NCI-H510A (cell line): Measurements from ENCODE around the gene ANKRD31.
"Not testable (repeated sequence)": the region's sequence is repeated elsewhere in the genome, so short reads cannot be mapped to it uniquely, and the experiment has no call there.

Experiments used
- DNase-seq: peaks from one replicate; lab custom pipeline; 2025; lab: John Stamatoyannopoulos, UW

ANKRD31 gene

DNA sequence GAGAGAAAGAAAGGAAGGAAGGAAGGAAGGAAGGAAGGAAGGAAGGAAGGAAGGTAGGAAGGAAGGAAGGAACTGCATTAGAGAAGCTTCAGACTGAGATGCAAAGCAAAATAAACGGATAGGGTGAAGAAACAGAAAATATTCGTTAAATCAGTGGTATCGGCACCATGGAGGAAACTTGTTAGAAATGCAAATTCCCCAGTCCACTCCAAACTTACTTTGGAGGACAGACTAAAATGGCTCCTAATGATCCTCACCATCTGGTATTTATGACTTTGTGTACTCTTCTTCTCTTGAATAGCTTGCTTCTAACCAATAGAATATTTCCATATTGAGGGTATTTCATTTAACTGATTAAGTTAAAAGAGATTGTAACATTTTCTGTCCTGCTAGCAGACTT, 96.4 kb downstream of the ANKRD31 start:
- no peak for DNase-seq

DNA sequence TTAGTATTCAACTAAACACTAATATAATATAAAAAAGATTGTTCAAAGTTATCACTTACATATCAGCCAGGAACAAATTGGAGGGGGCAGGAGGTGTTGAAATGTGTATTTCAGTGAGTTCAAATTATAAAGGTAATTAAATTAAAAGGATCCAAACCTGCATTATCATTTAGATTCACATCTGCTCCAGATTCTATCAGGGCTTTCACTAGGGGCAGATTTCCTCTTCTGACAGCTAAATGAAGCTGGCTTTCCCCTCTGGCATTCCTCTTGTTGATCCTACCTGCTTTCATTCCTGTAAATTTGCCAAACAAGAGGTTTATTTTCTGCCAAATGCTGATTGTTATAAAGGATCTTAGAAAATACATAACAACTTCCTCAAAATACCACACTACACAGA, 98.0 kb downstream of the ANKRD31 start:
- DNase-seq = no peak

DNA sequence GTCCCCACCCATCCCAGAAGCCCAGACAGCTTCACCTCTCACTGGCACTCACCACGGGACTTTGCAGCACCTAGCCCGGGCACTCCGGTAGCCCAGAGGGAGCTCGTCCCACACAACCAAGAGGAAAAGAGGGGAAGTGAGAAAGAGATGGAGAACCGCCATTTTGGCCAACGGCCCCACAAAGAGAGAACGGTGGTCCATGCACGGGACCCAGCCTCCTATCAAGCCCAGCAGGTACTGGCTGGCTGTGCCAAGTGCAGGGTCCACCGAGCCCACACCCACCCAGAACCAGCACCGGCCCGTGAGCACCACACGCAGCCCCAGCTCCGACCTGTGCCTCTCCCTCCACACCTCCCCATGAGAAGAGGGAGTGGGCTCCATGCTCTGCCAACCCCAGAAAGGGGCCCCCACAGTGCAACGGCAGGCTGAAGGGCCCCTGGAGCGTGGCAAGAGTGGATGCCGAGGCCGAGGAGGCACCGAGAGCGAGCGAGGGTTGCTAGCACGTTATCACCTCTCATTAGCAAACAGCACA, 105.8 kb downstream of the ANKRD31 start:
- DNase-seq = no peak

DNA sequence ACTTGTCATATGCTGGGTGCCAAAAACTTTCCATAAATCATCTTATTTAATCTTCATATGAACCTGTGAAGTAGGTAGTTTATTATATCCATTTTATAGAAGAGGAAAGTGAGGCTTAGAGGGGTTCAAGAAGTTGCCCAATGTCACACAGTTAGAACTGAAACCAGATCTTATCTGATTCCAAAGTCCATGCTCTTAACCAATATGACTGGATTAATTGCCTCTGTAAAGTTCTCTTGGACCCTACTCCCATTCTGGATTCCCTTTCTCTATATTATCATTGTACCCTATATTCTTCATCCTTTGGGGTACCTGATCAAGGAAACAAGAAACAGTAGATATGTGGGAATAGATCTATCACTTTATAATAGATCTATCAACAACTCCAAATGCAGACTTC, 119.8 kb downstream of the ANKRD31 start:
- no peak for DNase-seq

DNA sequence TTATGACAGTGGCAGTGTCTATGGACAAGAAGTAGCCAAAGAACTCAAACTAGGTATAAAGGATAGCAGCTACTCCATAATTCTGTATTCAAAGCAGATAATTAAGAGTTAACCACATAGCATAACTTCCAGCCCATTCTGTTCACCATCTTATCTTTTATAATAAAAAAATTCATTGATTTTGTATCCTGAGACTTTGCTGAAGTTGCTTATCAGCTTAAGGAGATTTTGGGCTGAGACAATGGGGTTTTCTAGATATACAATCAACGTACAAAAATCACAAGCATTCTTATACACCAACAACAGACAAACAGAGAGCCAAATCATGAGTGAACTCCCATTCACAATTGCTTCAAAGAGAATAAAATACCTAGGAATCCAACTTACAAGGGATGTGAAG, 122.4 kb downstream of the ANKRD31 start:
- not testable (repeated sequence) for DNase-seq

DNA sequence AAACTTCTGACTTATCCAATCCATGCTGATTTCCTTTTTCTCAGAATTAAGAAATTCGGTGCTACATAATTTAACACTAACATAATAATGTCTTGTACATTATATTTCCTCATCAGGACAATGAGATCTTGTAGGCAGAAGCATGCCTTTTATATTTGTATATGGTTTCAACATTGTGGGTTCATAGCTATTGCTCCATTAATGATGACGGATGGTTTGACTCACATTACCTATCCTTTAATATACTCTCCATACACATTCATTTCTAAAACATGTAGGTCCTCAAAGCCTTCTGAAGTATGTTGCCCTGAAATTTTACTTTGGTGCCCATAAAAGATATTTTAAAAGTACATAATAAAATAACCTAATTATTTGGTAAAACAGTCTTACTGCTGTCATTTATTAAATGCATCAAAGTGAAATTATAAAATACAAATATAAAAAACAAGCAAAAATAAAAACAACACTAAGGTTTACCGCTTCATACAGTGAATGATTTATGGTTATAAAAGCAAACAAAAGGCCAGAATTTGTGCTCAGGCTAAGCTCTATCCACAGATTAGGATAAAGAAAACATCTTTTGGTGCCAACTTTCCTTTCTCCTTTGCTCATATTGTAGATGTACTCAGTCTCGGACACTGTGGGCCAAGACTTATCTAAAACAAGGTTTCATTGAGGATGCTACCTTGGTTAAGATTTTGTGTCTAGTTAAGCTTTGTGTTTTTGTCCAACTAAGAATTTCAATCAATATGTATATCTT, 123.1 kb downstream of the ANKRD31 start:
- no peak for DNase-seq

DNA sequence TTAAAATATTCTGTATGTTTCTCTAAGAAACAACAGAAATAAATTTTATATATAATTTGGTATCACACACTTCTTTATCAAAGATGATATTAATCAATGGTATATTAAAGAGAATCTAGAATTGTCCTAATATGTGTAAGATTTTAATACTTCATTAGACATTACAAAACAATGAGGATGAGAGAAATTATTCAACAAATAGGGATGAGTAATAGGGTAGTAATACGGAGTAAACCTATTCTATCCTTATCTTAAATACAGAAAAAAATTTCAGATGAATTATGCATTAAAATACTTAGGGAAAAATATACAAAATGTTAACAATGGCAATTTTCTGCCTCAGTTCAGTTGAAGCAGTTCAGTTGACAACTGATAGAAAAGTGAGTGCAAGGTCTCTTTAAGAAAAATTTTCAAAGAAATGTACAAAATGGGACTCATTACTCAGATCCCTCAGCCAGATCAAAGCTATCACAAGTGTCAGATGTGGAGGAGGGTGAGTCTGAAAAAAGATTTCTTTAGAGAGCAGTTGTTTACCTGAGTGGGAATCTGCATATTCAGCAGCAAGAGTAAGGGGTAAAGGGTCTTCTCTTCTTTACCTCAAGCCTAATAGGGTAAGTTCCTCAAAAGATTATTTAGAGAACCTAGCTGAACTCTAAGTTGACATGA, 127.6 kb downstream of the ANKRD31 start:
- no peak for DNase-seq

DNA sequence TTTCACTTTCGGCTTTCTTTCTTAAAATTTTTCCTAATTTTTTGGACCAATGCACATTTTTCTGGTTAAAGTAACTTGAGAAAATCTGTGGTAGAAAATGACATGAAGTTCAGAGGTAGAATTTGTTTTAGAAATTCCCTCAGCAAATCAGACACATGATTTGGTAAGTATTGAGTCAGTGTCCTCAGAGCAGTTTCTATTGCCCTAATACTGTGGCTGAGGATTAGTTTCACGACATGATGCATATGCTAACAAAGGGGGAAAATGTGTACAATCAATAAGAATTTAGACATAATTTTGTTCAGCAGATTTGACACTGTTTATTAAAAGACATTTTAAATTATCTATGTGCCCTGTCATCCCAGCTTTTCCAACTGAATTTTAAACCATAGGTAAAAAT, 128.2 kb downstream of the ANKRD31 start:
- no peak for DNase-seq

DNA sequence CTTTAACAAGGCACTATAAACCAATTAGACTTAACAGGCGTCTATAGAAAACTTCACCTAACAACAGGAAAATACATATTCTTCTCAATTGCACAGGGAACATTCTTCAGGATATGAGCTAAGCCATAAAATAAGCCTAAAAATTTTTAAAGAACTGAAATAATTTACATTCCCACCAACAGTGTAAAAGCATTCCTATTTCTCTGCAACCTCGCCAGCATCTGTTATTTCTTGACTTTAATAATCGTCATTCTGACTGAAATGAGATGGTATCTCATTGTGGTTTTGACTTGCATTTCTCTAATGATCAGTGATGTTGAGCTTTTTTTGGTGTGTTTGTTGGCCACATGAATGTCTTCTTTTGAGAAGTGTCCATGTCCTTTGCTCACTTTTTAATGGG, 140.7 kb downstream of the ANKRD31 start:
- DNase-seq = not testable (repeated sequence)

DNA sequence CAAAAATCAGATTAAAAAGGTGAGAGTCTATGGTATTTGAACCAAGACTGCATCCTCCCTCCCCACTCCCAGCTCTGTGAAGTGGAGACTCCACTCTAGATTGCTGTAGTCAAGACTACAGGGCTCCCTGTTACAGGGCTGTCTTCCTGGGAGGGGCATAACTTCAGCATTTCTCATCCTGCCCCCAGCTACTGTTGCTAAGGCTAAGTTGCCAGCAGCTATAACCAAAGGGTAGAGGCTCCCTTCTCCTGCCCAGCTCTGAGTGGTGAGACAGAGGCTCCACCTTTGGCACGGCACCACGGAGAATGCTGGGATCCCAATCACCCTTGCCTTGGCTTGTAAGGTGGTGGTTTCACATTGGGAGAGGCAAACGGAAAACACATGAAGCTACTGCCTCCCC, 145.1 kb downstream of the ANKRD31 start:
- DNase-seq = no peak

DNA sequence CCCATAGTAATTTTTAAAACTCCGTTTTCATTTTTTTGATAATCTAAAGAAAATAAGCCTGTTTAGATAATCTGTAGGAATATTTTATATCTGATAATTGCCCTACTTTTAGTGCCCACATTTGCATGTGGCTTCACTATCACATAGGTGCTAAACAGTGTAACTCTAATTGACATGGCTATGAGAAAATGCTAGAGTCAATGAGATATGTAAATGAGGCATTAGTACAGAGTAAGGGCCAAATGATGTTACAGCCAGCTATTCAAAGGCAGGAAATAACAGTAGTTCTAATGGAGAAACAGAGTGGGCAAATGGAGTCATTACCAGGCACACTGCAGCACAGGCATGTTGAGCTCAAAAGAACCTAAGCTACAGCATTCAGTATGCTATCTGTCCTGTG, 147.0 kb downstream of the ANKRD31 start:
- DNase-seq = no peak

DNA sequence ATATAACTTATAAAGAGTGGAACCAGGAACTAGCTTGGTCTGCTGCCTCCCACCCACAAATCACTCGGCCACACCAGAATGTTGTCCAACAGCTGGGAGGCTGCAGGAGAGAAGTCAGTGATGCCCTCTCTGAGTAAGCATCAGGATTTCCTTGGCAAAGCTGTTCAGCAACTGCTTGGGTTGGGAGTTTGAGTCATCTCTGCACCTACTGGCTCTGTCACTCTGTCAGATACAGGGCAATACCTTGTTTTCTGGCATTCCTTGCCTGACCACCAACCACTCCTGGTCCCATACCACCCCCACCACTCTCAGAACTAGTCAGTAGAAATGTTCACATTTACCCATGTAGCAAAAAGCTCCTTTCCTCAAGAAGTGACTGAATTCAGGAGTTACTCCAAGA, 147.5 kb downstream of the ANKRD31 start:
- DNase-seq = no peak

DNA sequence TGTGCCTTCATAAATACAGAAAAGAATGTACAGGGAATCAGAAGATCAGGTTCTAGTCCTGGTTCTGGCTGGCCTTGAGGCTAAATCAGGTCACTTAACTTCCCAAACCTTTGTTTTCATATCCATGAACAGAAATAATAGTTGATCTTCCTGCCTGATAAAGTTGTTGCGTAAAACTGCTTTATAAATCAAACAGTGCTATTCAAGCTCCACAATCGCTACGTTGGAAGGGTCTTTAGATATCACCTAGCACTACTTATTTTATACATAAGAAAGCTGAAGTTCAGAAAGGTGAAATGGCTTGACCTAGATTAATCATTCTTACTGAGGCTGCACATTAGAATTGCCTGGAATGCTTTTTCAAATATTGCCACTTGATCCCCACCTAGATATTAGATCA, 148.0 kb downstream of the ANKRD31 start:
- no peak for DNase-seq

DNA sequence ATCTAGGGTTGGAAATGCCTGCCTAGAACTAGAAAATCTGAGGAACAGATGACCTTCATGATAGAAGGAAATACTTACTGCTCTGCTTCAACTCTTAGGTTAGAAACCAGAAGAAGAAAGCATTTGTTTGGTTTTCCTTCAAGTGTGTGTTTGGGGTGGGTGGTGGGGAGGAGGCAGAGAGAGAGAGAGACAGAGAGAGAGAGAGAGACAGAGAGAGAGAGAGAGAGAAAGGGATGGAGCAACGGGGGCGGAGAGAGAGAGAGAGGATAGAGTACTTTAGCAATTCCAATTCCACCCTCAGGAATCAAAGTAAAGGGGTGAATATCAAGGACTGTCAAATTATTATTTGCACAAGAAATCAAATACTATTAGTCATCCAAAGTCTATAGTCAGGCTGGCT, 155.2 kb downstream of the ANKRD31 start:
- no peak for DNase-seq

DNA sequence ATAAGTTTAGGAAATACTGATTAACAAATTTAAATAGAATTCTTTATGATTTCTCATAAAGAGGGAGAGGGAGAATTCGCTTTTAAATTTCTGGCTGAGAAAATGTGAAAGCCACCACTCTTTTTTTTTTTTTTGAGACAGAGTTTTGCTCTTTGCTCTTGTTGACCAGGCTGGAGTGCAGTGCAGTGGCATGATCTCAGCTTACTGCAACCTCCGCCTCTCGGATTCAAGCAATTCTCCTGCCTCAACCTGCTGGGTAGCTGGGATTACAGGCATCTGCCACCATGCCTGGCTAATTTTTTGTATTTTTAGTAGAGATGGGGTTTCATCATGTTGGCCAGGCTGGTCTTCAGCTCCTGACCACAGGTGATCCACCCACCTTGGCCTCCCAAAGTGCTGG, 157.3 kb downstream of the ANKRD31 start:
- DNase-seq = not testable (repeated sequence)

DNA sequence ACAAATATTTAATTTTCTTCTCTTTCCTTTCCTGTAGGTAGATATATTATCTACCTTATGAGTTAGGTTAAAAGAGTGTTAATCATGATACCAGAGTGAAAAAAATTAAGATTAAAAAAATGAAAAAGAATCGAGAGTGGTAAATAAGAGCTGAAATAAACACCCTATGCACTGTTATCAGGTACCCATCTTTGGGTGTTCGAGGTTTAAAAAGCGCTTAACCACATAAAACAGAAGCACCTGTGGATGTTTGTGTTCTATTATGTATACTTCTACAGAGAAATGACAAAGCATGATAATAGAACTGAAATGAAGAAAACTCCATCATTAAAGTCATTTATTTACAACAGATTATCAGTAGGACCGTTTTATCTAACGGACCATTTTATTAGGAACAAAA, 158.7 kb downstream of the ANKRD31 start:
- DNase-seq = no peak

DNA sequence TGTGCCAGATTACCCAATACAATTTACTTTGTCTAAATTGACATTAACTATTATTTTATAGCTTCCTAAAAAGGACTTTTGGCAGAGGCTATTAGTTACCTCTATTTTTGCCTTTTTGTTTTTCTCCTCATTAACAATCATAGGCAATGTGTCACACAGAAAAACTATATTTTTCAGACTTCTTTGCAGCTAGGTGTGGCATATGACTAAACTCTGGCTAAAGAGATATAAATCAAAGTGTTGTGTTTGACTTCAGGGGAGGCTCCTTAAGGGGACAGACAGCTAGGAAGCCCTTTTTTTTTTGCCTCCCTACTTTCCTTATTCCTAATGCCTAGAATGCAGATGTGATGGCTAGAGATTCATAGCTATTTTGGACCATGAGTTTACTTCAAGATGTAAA, 164.6 kb downstream of the ANKRD31 start:
- DNase-seq = no peak

DNA sequence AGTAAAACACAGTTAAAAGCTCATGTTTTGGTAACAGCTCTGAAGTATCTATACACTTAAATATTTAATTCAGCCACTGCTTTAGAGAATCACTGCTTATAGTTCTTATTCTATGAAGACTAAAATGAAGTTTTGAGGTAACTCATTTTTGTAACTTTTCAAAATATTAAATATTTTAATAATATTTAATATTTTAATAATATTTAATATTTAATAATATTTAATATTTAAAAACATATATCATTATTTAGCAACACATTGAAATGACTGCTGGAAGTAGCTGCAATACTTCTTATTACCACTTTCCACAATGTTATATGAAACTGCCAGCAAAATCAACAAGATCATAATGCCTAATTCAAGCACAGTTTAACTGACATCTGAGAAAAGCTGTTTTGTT, 165.6 kb downstream of the ANKRD31 start:
- no peak for DNase-seq

DNA sequence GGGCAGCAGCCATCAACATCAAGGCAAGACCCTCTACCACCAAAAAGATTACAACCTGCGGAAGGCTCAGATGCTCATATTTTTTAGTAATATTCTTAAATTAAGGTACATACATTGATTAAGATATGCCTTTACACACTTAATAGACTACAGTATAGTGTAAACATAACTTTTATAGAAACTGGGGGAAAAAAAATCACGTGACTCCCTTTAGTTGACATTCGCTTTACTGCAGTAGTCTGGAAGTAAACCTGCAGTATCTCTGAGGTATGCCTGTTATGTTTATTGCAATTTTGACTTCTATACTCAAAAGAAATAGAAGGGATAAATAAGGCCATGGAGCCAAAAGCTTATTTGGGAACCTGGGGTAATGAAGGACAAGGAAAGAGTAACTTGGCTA, 169.2 kb downstream of the ANKRD31 start:
- no peak for DNase-seq

DNA sequence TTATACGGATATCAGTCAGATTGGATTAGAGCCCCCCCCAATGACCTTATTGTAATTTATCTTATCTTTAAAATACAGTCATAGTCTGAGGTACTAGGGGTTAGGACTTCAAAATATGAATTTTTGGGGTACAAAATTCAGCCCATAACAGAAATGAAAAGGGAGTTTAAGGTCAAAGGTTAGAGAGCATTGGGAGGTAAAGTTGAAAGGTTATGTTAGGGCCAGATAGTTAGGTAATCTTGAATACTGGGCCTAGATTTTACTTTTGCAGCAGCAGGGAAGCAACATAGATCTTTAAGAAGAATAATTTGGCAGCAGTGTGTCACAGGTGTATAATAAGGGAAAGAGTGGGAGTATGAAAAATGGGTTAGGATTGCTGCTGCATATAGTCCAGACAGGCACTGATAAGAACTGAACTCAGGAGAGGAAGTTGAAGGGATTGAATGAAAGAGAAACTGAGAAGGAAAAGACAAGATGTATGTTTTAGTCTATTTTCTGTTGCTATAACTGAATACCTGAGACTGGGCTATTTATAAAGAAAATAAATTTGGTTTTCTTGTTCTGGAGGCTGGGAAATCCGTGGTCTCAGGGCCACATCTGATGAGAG, 173.7 kb downstream of the ANKRD31 start:
- DNase-seq = no peak

DNA sequence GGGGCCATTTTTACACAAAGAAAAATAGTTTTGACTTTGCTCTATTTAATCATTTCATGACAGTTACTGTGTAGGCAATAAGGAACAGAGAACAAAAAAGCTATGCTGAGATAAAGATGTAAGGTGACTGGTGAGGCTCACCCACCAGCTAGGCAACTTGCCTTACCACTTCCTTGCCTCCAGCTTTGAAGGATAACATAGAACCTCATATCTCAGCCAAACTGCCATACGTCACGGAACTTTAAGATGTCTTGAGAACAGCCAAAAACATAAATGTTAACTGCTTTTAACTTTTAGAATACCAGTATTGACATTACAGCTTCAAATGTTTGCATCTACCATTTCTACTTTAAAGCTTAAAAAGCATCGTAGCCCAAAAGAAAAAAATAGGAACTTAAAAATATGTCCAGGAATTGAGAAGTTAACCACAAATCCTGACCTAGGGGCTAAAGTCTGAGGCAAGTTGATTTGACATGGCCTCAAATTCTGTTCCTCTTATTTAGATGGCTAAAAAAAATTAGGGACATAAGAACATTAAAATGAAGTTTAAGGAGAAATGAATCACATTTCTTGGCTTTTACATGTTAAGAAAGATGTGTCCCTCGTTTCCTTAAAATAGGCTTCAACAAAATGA, 176.6 kb downstream of the ANKRD31 start:
- no peak for DNase-seq

DNA sequence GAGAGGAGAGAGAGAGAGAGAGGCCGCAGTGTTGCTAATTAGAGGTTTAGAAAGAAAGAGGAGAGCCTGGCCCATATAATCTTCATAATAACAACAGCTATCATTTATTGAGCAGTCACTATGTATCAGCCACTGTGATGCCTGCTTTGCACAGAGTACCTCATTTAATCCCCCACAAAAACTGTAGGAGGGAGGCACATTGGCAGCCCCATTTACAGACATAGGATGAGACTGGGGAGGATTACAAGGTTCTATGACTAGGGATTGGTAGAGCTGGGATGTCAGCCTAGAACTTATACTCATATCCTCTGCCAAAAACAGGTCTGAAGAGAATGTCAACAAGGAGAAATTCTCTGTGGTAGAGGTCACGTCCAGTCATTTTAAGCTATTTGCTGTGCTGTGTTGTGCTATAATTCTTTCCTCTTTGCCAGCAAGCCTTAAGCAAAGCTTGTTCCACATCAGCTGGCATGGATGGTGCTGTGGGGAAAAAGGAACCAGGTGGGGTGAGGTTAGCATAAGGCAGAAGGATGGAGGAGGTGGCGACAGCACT, 177.6 kb downstream of the ANKRD31 start:
- no peak for DNase-seq
